Measurements from ENCODE around the gene TMEM208. TPM values are rescaled to one million over a fixed set of nuclear protein-coding genes. Genes with fewer than 3 reads are reported as not detected.

TMEM208 gene
- total RNA-seq, 1 experiment from 2014 or later: 46.9 TPM

- no peak for DNase-seq (ENCODE audit: extremely low read depth, low read depth)
Measured at GRCh38 chr16:67270931-67271338, 44.0 kb downstream of the TMEM208 start.

GRCh38 chr16:67271446-67271845 lies 44.5 kb downstream of the TMEM208 start:
- no peak for DNase-seq (ENCODE audit: extremely low read depth, low read depth)

GRCh38 chr16:67275321-67275720 lies 48.4 kb downstream of the TMEM208 start:
- no peak for DNase-seq (ENCODE audit: extremely low read depth, low read depth)

GRCh38 chr16:67277294-67277998 lies 50.5 kb downstream of the TMEM208 start:
- DNase-seq (ENCODE audit: extremely low read depth, low read depth): no peak

GRCh38 chr16:67277999-67278772 lies 51.3 kb downstream of the TMEM208 start:
- peak; percentile 26 for DNase-seq (ENCODE audit: extremely low read depth, low read depth)

Small RNA genes within 50 kb of the gene (small RNA-seq; reads per million reads assigned to genes)
- 0.06 to 1.1 reads per million in 2 experiments for gene MIR328

Other genes with a start within 250 kb of the TMEM208 start
- gene CES4A, start 238.5 kb upstream of the TMEM208 start, total RNA-seq (2014; rRNA removed; shearing (Covaris generic)): not detected in 2 replicates
- 99.5 and 111 TPM in 2 replicates for gene CBFB, start 198.0 kb upstream of the TMEM208 start, total RNA-seq (2014; rRNA removed; shearing (Covaris generic))
- 35.0 and 36.8 TPM in 2 replicates for gene PHAF1, start 117.2 kb upstream of the TMEM208 start, total RNA-seq (2014; rRNA removed; shearing (Covaris generic))
- 14.2 and 15.6 TPM in 2 replicates for gene B3GNT9, start 76.1 kb upstream of the TMEM208 start, total RNA-seq (2014; rRNA removed; shearing (Covaris generic))
- 19.5 and 20.0 TPM in 2 replicates for gene TRADD, start 67.2 kb upstream of the TMEM208 start, total RNA-seq (2014; rRNA removed; shearing (Covaris generic))
- 19.0 and 21.5 TPM in 2 replicates for gene FBXL8, start 67.2 kb upstream of the TMEM208 start, total RNA-seq (2014; rRNA removed; shearing (Covaris generic))
- gene HSF4, start 62.4 kb upstream of the TMEM208 start, total RNA-seq (2014; rRNA removed; shearing (Covaris generic)): 52.4 and 58.0 TPM in 2 replicates
- 66.3 and 68.2 TPM in 2 replicates for gene NOL3, start 56.6 kb upstream of the TMEM208 start, total RNA-seq (2014; rRNA removed; shearing (Covaris generic))
- 9.6 and 10.8 TPM in 2 replicates for gene MATCAP1, start 43.2 kb upstream of the TMEM208 start, total RNA-seq (2014; rRNA removed; shearing (Covaris generic))
- gene EXOC3L1, start 37.0 kb upstream of the TMEM208 start, total RNA-seq (2014; rRNA removed; shearing (Covaris generic)): not detected in 2 replicates
- 122 TPM in 2 replicates for gene E2F4, start 35.0 kb upstream of the TMEM208 start, total RNA-seq (2014; rRNA removed; shearing (Covaris generic))
- 1.1 and 1.5 TPM in 2 replicates for gene ELMO3, start 28.0 kb upstream of the TMEM208 start, total RNA-seq (2014; rRNA removed; shearing (Covaris generic))
- 22.6 and 30.4 TPM in 2 replicates for gene FHOD1, start 20.4 kb downstream of the TMEM208 start, total RNA-seq (2014; rRNA removed; shearing (Covaris generic))
- 0.78 and 0.94 TPM in 2 replicates for gene SLC9A5, start 21.8 kb downstream of the TMEM208 start, total RNA-seq (2014; rRNA removed; shearing (Covaris generic))
- 7.1 and 9.1 TPM in 2 replicates for gene PLEKHG4, start 52.4 kb downstream of the TMEM208 start, total RNA-seq (2014; rRNA removed; shearing (Covaris generic))
- gene KCTD19, start 99.6 kb downstream of the TMEM208 start, total RNA-seq (2014; rRNA removed; shearing (Covaris generic)): not detected in 2 replicates
- not detected in 2 replicates for gene LRRC36, start 99.7 kb downstream of the TMEM208 start, total RNA-seq (2014; rRNA removed; shearing (Covaris generic))
- gene TPPP3, start 166.4 kb downstream of the TMEM208 start, total RNA-seq (2014; rRNA removed; shearing (Covaris generic)): 0.84 TPM in 1 of 2 replicates, not detected in the other
- gene ZDHHC1, start 189.3 kb downstream of the TMEM208 start, total RNA-seq (2014; rRNA removed; shearing (Covaris generic)): 9.9 and 12.6 TPM in 2 replicates
- 0.17 and 1.2 TPM in 2 replicates for gene HSD11B2, start 204.0 kb downstream of the TMEM208 start, total RNA-seq (2014; rRNA removed; shearing (Covaris generic))

Data from NCI-H460 (cell line).